22Rv1 (cell line): ENCODE results near the gene SRRM3.
A peak's percentile ranks its signal among the peaks of the same experiment; 100 is the strongest.

ENCODE experiments used
- H3K27ac ChIP-seq: fragments of 450-650 bp; 2 replicates; pipeline ENCODE4 v1.5.1; 2017
- ZFX ChIP-seq: fragments of 450-650 bp; IDR thresholded peaks from 2 replicates; pipeline ENCODE4 v1.6.1; 2017; ENCODE audit warnings: antibody characterized with exemption, borderline replicate concordance
- TF ChIP-seq, protein P1 (sequence below): fragments of 450-650 bp; IDR thresholded peaks from 2 replicates; pipeline ENCODE4 v1.5.1; 2017; ENCODE audit warnings: mild to moderate bottlenecking

Gene SRRM3

DNA sequence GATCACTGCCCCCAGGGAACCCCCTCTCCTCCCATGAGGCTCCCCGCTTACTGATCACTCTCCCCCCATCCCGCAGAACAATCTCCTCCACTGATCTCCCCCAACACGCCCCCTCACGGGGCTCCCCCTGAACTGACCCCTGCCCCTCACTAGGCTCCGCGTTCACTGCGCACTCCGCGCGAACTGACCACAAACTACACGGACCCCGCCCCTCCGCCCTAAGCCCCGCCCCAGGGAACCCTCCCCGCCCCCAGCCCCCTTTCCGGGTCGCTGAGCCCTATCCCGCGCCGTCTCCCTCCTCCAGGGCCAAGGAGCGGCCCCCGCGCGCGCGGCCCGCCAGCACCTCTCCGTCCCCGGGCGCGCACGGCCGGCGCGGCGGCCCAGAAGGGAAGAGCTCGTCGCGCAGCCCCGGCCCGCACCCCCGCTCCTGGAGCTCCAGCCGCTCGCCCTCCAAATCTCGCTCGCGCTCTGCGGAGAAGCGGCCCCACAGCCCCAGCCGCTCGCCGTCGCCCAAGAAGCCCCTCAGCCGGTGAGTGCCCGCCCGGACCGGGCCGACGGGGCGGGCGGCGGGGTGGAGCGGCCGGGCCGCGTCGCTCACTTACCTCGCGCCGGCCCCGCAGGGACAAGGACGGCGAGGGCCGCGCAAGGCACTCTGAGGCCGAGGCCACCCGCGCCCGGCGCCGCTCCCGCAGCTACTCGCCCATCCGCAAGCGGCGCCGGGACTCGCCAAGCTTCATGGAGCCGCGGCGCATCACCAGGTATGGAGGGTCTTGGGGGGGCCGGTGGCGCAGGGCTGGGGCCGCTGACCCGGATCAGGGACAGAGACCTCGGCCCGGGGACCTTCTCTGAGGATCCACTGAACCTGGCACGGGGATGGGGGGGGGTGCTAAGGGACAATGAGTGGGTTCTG, 80.9 kb downstream of the SRRM3 start:
- TF ChIP-seq, protein P1, sequence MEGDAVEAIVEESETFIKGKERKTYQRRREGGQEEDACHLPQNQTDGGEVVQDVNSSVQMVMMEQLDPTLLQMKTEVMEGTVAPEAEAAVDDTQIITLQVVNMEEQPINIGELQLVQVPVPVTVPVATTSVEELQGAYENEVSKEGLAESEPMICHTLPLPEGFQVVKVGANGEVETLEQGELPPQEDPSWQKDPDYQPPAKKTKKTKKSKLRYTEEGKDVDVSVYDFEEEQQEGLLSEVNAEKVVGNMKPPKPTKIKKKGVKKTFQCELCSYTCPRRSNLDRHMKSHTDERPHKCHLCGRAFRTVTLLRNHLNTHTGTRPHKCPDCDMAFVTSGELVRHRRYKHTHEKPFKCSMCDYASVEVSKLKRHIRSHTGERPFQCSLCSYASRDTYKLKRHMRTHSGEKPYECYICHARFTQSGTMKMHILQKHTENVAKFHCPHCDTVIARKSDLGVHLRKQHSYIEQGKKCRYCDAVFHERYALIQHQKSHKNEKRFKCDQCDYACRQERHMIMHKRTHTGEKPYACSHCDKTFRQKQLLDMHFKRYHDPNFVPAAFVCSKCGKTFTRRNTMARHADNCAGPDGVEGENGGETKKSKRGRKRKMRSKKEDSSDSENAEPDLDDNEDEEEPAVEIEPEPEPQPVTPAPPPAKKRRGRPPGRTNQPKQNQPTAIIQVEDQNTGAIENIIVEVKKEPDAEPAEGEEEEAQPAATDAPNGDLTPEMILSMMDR = no peak
- TF ChIP-seq ZFX = no peak
- H3K27ac ChIP-seq = peak overlapping the region; percentile 42

DNA sequence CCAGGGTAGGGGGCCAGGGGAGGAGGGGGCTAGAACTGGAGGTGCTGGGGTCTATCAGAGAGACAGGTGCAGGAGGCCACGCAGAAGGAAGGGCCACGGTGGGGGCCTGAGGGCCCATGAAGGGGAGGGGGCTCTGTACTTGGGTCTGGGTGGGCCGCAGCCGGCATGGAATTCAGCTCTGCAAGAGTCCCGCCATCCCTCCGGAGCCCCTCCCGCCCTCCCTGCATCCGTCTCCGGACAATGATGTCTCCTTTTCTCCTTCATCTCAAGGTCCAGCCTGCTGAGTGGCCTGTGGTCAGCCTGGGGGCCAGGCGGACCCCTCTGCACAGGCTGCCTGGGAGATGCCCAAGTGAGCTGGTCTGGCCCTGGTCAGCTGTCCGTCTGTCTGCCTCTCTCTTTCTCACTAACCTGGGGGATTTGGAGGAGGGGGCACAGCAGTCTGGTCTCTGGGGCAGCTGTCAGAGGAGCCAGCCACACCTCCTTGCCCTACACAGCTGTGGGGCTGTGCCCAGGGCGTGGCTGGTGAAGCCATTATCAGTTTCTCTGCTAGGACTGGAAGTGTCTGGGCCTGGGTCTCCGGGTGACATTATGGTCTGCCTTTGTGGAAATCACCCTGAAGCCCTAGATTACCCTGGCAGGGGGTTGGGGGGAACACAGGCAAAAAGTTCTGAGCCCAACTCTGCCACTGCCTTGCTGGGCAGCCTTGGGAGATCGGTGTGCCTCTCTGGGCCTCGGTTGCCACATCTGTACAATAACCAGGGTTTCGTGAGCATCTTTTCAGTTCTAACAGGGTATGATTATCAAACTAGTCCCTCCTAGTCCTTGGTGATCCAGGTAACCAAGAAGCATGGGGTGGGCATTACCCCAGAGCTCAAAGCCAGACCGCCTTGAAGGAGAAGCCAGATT, 81.8 kb downstream of the SRRM3 start:
- H3K27ac ChIP-seq = no peak overlapping the region
- TF ChIP-seq, protein P1 = no peak

DNA sequence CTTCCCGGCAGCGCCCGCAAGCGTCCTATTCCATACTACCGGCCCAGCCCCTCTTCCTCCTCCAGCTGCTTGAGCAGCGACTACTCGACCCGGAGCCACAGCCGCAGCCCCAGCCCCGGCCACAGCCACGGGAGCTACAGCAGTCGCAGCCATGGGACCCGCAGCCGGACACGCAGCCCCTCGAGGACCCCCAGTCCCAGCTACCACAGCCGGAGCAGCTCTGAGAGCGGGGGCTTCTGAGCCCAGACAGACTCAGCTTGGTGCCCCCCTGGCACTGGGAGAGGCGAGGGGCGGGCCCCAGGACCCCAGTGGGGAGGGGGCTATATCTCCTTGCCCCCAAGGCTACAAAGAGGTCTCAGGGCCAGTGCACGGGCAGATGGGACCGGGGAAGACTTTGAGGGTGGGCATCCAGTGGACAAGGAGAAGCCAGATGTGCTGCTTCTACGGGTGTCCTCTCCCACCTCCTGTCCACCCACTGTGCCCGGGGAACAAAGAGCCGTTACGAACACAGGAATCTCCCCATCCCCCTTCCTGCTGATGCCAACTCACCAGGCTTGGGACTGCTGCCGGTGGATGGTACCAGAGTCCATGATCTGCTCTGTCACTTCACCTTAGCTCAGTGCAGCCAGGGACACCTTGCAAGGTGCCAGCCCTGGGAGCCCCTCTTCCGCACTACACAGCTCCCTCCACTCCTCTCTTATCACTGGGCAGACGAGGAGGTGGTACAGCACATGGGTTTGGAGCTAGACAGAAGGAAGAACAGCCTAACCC, 84.1 kb downstream of the SRRM3 start:
- H3K27ac ChIP-seq = no peak overlapping the region

DNA sequence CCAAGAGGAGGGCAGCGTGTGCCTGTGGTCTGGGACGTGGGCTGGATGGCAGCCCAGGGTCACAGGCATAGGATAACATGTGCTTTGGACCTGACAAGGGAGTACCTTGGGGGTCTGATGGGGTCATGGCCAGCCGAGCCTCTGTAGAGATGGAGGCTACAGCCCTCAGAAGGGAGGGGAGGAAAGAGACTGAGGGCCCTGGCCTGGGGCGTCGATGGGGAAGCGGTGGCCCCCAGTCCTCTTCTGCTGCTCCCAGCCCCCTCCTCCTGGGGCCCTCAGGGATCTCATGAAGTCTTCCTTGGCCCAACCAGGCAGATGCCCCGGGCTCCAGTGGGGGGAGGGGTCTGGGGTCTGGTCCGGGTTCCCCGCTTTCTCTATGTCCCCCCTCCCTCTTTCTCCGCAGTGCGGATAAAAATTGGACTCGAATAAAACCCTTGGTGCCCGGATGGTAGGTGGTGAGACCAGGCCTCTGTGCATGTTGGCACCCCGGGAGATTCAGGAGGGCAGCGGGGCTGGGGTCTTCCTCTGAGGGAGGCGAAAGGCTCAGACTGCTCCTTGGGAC, 85.2 kb downstream of the SRRM3 start:
- no peak overlapping the region for H3K27ac ChIP-seq
- no peak for TF ChIP-seq ZFX
- TF ChIP-seq, protein P1 = no peak

More for the DNA sequence above, 84.1 kb downstream of the SRRM3 start:
- TF ChIP-seq ZFX = no peak

DNA sequence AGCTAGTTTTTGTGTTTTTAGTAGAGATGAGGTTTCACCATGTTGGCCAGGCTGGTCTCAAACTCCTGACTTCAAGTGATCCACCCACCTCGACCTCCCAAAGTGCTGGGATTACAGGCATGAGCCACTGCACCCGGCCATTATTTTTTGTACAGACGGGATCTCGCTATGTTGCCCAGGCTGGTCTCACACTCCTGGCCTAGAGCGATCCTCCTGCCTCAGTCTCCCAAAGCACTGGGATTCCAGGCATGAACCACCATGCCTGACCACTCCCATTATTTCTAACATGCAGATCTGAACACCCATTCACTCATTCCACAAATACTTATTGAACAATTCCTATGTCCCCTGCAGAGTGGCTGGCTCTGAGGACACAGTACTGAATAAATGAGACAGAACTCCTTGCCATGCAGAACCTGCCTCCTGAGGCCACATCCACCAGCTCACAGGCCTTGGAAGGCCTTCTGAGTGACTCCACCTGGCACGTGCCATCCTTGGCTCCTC, 89.2 kb downstream of the SRRM3 start:
- peak overlapping the region; percentile 79 for H3K27ac ChIP-seq

DNA sequence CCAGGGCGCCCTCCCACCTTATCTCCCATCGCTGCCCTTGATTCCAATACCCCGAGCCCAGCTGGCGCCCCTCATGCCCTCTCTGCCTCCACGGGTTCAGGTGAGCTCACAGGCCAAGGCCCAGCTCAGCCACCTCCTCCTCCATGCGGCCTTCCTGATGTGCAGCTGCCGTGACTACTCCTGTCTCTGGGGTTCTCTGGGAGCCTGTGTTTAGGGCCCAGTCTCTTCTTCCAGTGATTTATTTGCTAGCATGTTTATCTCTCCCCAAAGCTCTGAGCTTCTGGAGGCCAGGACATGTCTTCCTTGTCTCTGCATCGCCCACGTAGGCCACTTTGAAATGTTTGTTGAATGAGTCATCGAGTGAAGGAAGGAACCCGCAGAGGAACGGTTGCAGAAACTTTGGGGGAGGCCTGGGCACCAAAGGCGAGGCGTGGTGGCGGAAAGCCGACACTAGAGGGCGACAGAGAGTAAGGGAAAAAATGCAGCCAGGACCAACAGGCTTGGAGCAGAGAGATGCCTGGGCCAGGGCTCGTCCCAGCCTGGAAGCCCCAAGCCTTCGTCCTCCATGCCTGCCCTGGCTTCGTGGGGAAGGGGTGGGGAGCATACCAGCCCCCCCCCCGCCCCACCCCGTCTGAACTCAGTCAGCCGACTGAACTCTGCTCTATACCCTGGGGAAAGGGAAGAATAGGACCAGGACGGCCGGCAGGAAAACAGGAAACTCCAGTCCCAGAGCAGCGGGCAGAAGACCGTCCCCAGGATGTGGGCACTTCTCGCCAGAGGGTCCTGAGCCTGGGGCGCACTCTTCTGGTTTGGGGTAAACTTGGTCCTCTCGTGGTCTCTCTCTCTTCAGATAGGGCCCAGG, 89.9 kb downstream of the SRRM3 start:
- peak overlapping the region; percentile 79 for H3K27ac ChIP-seq
- TF ChIP-seq ZFX = no peak
- TF ChIP-seq, protein P1 = peak; percentile 99

DNA sequence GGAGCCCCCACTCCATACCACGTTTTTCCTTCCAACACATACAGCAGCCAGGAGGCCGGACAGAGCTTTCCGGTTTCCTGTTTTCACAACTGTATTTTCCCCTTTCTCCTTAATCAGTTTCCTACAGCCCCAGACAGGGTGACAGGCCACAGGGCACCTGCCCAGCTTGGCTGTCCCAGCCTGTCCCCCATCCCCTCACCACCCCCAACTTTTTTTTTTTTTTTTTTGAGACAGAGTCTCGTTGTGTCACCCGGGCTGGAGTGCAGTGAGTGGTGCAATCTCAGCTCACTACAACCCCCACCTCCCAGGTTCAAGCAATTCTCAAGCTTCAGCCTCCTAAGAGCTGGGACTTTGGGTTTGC, 90.5 kb downstream of the SRRM3 start:
- H3K27ac ChIP-seq = peak overlapping the region; percentile 79
- TF ChIP-seq ZFX = no peak
- TF ChIP-seq, protein P1 = no peak

DNA sequence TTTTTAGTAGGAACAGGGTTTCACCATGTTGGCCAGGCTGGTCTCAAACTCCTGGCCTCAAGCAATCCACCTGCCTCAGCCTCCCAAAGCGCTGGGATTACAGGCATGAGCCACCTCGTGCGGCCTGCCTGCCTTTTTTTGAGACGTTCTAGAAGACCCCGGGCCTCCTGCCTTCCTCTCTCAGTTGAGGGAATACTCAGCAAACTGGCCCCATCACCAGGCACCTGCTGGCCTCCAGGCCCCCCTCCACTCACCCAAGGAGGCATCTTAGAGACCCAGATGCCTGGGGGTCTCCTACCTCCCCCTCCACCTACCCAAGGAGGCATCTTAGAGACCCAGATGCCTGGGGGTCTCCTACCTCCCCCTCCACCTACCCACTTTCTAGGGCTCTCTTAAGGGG, 91.2 kb downstream of the SRRM3 start:
- peak overlapping the region; percentile 79 for H3K27ac ChIP-seq
